BLaER1 (cell line): Measurements from ENCODE around the gene COL9A3.

Experiments
- H3K27ac ChIP-seq: shearing (Covaris generic); formaldehyde crosslinking; 2 replicates; pipeline ENCODE4 v1.8.1; 2022
- H3K27me3 ChIP-seq: shearing (Covaris generic); formaldehyde crosslinking; 2 replicates; pipeline ENCODE4 v1.8.1; 2022
- H3K36me3 ChIP-seq: shearing (Covaris generic); formaldehyde crosslinking; 2 replicates; pipeline ENCODE4 v1.8.1; 2022
- H3K4me1 ChIP-seq: shearing (Covaris generic); formaldehyde crosslinking; 2 replicates; pipeline ENCODE4 v1.8.1; 2022
- H3K4me2 ChIP-seq: shearing (Covaris generic); formaldehyde crosslinking; 2 replicates; pipeline ENCODE4 v1.8.1; 2022
- H3K4me3 ChIP-seq: shearing (Covaris generic); formaldehyde crosslinking; 2 replicates; pipeline ENCODE4 v1.8.1; 2022
- H3K9ac ChIP-seq: shearing (Covaris generic); formaldehyde crosslinking; 2 replicates; pipeline ENCODE4 v1.8.1; 2022
- H3K9me3 ChIP-seq: shearing (Covaris generic); formaldehyde crosslinking; 2 replicates; pipeline ENCODE4 v1.8.1; 2022
- H4K20me1 ChIP-seq: shearing (Covaris generic); formaldehyde crosslinking; 2 replicates; pipeline ENCODE4 v1.8.1; 2022
- Cebpa-rat ChIP-seq: shearing (Covaris generic); IDR thresholded peaks from 2 replicates; pipeline ENCODE4 v1.8.1; 2022

The COL9A3 gene

GRCh38 chr20:62832212-62832922 lies 15.5 kb downstream of the COL9A3 start:
- no peaks in the 10 kb centered on the region for H4K20me1 ChIP-seq
- peaks cover 98% of the 10 kb centered on the region for H3K4me1 ChIP-seq
- TF ChIP-seq Cebpa-rat, result no peak
- peak overlapping the region; percentile 65 for H3K4me3 ChIP-seq
- H3K9ac ChIP-seq, result peak overlapping the region; percentile 74
- no peaks in the 10 kb centered on the region for H3K9me3 ChIP-seq
- peak overlapping the region; percentile 93 for H3K27ac ChIP-seq
- 0 out of 2 replicates have a peak, but pooled peaks cover 4% of the 10 kb centered on the region for H3K27me3 ChIP-seq
- peaks cover 38% of the 10 kb centered on the region for H3K36me3 ChIP-seq
- peak overlapping the region; percentile 98 for H3K4me2 ChIP-seq

DNA sequence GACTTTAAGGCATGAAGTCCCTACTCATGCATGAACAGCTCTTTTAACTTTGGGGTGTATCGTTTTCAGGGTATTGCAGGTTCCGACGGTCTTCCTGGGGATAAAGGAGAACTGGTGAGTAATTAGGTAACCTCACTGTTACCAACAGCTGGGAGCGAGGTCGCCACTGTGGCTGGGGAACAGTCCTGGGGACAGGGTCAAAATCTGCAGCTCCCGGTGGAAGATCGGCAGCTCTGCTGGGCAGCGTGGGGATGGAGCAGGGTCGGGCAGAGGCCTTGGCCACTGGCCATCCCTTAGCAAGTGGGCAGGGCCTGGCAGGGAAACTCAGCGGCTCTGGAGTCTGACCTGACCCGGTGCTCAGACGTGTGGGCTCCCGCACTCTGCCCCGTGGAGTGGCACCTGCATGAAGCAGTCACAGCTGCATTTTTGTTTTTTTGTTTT lies 16.1 kb downstream of the COL9A3 start:
- H3K27me3 ChIP-seq, result 0 out of 2 replicates have a peak, but pooled peaks cover 4% of the 10 kb centered on the region
- H3K4me3 ChIP-seq, result peak overlapping the region; percentile 65
- H3K36me3 ChIP-seq, result peaks cover 34% of the 10 kb centered on the region
- no peaks in the 10 kb centered on the region for H4K20me1 ChIP-seq
- peak overlapping the region; percentile 93 for H3K27ac ChIP-seq
- H3K9ac ChIP-seq, result peak overlapping the region; percentile 70
- peak overlapping the region; percentile 98 for H3K4me2 ChIP-seq
- peaks cover 98% of the 10 kb centered on the region for H3K4me1 ChIP-seq
- TF ChIP-seq Cebpa-rat, result no peak
- no peaks in the 10 kb centered on the region for H3K9me3 ChIP-seq

- Histone ChIP-seq H3K9ac (no peak overlapping the region), H3K27me3 (0 out of 2 replicates have a peak, but pooled peaks cover 4% of the 10 kb centered on the region), H3K4me2 (peak overlapping the region; percentile 98), H3K4me1 (peaks cover 84% of the 10 kb centered on the region), H4K20me1 (no peaks in the 10 kb centered on the region), H3K4me3 (no peak overlapping the region), H3K36me3 (peaks cover 42% of the 10 kb centered on the region), H3K9me3 (no peaks in the 10 kb centered on the region), H3K27ac (no peak overlapping the region)
- TF ChIP-seq Cebpa-rat, result no peak
Measured at GRCh38 chr20:62834967-62835730, 18.3 kb downstream of the COL9A3 start.

DNA sequence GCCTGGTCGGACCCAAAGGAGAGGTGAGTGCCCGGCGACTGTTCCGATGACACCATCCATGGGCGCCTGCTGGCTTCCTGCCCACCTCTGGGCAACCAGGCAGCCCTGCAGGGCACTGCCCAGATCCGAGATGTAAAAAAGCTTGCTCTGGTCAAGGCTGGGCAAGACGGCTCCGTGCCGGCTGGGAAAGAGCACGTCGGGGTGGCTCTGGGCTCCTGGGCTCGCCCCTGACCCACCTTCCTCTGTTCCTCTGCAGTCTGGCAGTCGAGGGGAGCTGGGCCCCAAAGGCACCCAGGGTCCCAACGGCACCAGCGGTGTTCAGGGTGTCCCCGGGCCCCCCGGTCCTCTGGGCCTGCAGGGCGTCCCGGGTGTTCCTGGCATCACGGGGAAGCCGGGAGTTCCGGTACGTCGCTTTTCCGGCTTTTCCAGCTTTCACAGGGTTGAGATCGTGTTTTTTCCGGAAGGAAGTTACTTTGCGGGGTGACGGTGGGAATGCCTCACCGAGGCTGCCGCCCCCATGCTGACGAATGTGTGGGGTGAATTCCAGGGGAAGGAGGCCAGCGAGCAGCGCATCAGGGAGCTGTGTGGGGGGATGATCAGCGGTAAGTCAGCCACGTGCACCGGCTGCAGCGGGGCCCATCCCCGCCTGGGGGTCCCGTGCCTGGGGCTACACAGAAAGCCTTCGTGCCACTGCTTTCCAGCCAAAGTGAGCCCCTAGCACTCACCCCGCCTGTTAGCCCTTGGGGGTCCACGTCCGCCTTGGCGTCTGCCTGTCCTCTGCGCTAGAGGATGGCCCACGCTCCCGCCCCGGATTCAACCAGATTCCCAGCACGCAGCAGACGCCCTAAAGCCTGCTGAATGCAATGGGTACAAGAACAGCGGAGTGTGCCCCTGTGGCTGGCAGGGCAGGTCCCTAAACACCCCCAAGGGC lies 19.3 kb downstream of the COL9A3 start:
- Histone ChIP-seq H3K9ac (no peak overlapping the region), H3K4me2 (peak overlapping the region; percentile 98), H4K20me1 (no peaks in the 10 kb centered on the region), H3K4me3 (no peak overlapping the region), H3K4me1 (peaks cover 76% of the 10 kb centered on the region), H3K9me3 (no peaks in the 10 kb centered on the region), H3K27me3 (0 out of 2 replicates have a peak, but pooled peaks cover 4% of the 10 kb centered on the region), H3K27ac (peak overlapping the region; percentile 46; the same call in 1 of the 2 replicates), H3K36me3 (peaks cover 52% of the 10 kb centered on the region)
- no peak for TF ChIP-seq Cebpa-rat

GRCh38 chr20:62836967-62837490 lies 20.2 kb downstream of the COL9A3 start:
- 0 out of 2 replicates have a peak overlapping the region, but pooled peaks have one; percentile 46 for H3K27ac ChIP-seq
- H3K4me3 ChIP-seq, result no peak overlapping the region
- no peaks in the 10 kb centered on the region for H3K9me3 ChIP-seq
- no peak for TF ChIP-seq Cebpa-rat
- H3K27me3 ChIP-seq, result 0 out of 2 replicates have a peak, but pooled peaks cover 4% of the 10 kb centered on the region
- no peak overlapping the region for H3K9ac ChIP-seq
- peaks cover 58% of the 10 kb centered on the region for H3K36me3 ChIP-seq
- peaks cover 68% of the 10 kb centered on the region for H3K4me1 ChIP-seq
- H4K20me1 ChIP-seq, result no peaks in the 10 kb centered on the region
- peak overlapping the region; percentile 18 for H3K4me2 ChIP-seq

DNA sequence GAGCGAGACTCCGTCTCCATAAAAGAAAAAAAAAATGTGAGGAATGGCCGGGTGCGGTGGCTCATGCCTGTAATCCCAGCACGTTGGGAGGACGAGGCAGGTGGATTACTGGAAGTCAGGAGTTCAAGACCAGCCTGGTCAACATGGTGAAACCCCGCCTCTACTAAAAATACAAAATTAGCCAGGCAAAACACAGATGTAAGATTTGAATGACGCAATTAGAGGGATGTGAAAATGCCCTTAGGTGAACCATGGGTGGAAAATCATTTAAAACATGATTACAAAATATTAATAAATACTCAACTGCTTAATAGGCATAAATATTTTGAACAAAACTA lies 20.9 kb downstream of the COL9A3 start:
- no peak overlapping the region for H3K4me3 ChIP-seq
- 0 out of 2 replicates have a peak, but pooled peaks cover 4% of the 10 kb centered on the region for H3K27me3 ChIP-seq
- no peak overlapping the region for H3K9ac ChIP-seq
- peaks cover 60% of the 10 kb centered on the region for H3K4me1 ChIP-seq
- no peak for TF ChIP-seq Cebpa-rat
- peaks cover 63% of the 10 kb centered on the region for H3K36me3 ChIP-seq
- no peak overlapping the region for H3K27ac ChIP-seq
- H3K4me2 ChIP-seq, result peak overlapping the region; percentile 18
- no peaks in the 10 kb centered on the region for H4K20me1 ChIP-seq
- H3K9me3 ChIP-seq, result no peaks in the 10 kb centered on the region

- Histone ChIP-seq H3K4me1 (peaks cover 55% of the 10 kb centered on the region), H3K9me3 (no peaks in the 10 kb centered on the region), H3K27me3 (0 out of 2 replicates have a peak, but pooled peaks cover 4% of the 10 kb centered on the region), H3K27ac (no peak overlapping the region), H4K20me1 (no peaks in the 10 kb centered on the region), H3K9ac (no peak overlapping the region), H3K4me2 (peak overlapping the region; percentile 18), H3K4me3 (no peak overlapping the region), H3K36me3 (peaks cover 66% of the 10 kb centered on the region)
- peak; percentile 47; the same call in 1 of the 2 replicates for TF ChIP-seq Cebpa-rat
Measured at GRCh38 chr20:62838128-62838891, 21.5 kb downstream of the COL9A3 start.

- no peak overlapping the region for H3K27ac ChIP-seq
- H3K4me1 ChIP-seq, result peaks cover 45% of the 10 kb centered on the region
- TF ChIP-seq Cebpa-rat, result no peak
- H3K9ac ChIP-seq, result no peak overlapping the region
- H3K27me3 ChIP-seq, result 0 out of 2 replicates have a peak, but pooled peaks cover 4% of the 10 kb centered on the region
- H3K4me2 ChIP-seq, result no peak overlapping the region
- no peak overlapping the region for H3K4me3 ChIP-seq
- H4K20me1 ChIP-seq, result no peaks in the 10 kb centered on the region; the same call in 1 of the 2 replicates
- H3K36me3 ChIP-seq, result peaks cover 74% of the 10 kb centered on the region
- 0 out of 2 replicates have a peak, but pooled peaks cover 1% of the 10 kb centered on the region for H3K9me3 ChIP-seq
Measured at GRCh38 chr20:62839261-62839660, 22.4 kb downstream of the COL9A3 start.
